H1 (cell line): ENCODE results near the gene NSFL1C. TPM values are rescaled to one million over a fixed set of nuclear protein-coding genes. Genes with fewer than 3 reads are reported as not detected.

ENCODE experiments used
- CTCF ChIA-PET: fragments of 300-600 bp; sonication (Branson Sonifier 250); formaldehyde crosslinking; loops from one replicate; lab custom pipeline; 2021; ENCODE audit not compliant: partially characterized antibody; lab: Charles Lee
- POLR2A ChIA-PET: fragments of 300-600 bp; sonication (Branson Sonifier 250); formaldehyde crosslinking; loops from one replicate; lab custom pipeline; 2021; ENCODE audit warnings: inconsistent platforms; ENCODE audit not compliant: partially characterized antibody; lab: Charles Lee
- DNase-seq, 2 experiments: peaks; one replicate each; pipeline versions ENCODE4 v3.0.0 to v3.0.0-alpha.2; 2010 to 2022; ENCODE audit warnings: low spot score in 2 of 2, low read depth in 1 of 2, mixed read lengths in 1 of 2
- FAIRE-seq: peaks from 2 replicates; lab custom pipeline; 2011; peaks lifted over from hg19 to GRCh38; lab: Jason Lieb, UNC
- H2AFZ ChIP-seq: 2 replicates; pipeline ENCODE4 v1.8.1; 2012; ENCODE audit warnings: low read length, inconsistent platforms
- H2AK5ac ChIP-seq: 2 replicates; pipeline ENCODE4 v1.6.1; 2013; ENCODE audit warnings: low read depth, low read length
- H2BK120ac ChIP-seq: replicated peaks from 2 replicates; pipeline ENCODE3; 2013; ENCODE audit warnings: low read depth, low read length, inconsistent platforms
- H2BK12ac ChIP-seq: 2 replicates; pipeline ENCODE4 v1.6.1; 2013; ENCODE audit warnings: low read depth, low read length
- H2BK15ac ChIP-seq: 2 replicates; pipeline ENCODE4 v1.6.1; 2013; ENCODE audit warnings: low read length
- H2BK20ac ChIP-seq: 2 replicates; pipeline ENCODE4 v1.6.1; 2013; ENCODE audit warnings: low read length
- H2BK5ac ChIP-seq: 2 replicates; pipeline ENCODE4 v1.6.1; 2013; ENCODE audit warnings: low read depth, low read length
- H3K14ac ChIP-seq: 2 replicates; pipeline ENCODE4 v1.6.1; 2013; ENCODE audit warnings: inconsistent platforms; ENCODE audit not compliant: insufficient read length
- H3K18ac ChIP-seq: 2 replicates; pipeline ENCODE4 v1.6.1; 2013; ENCODE audit warnings: low read length; ENCODE audit errors: extremely low read depth
- H3K23ac ChIP-seq: 2 replicates; pipeline ENCODE4 v1.6.1; 2013; ENCODE audit warnings: inconsistent platforms; ENCODE audit not compliant: insufficient read length
- H3K23me2 ChIP-seq: 2 replicates; pipeline ENCODE4 v1.6.1; 2013; ENCODE audit warnings: low read depth, low read length
- H3K27ac ChIP-seq: 2 replicates; pipeline ENCODE4 v1.6.1; 2011; ENCODE audit warnings: low read depth, low read length, inconsistent platforms
- H3K27me3 ChIP-seq, 4 experiments: replicated peaks in 1 of 4; 1 replicate in 1 of 4; 2 replicates in 3 of 4; pipeline versions ENCODE4 v1.6.1 to v1.8.1; 2011 to 2013; ENCODE audit warnings: low read length in 3 of 4, mild to moderate bottlenecking in 3 of 4, inconsistent platforms in 2 of 4, mixed read lengths in 2 of 4, moderate library complexity in 1 of 4; ENCODE audit not compliant: control insufficient read depth in 3 of 4, insufficient read depth in 3 of 4; ENCODE audit errors: extremely low read depth in 1 of 4
- H3K36me3 ChIP-seq, 4 experiments: 2 replicates each; pipeline versions ENCODE4 v1.6.1 to v1.8.1; 2011 to 2013; ENCODE audit warnings: mild to moderate bottlenecking in 4 of 4, low read length in 3 of 4, moderate library complexity in 2 of 4, control low read depth in 1 of 4, inconsistent platforms in 1 of 4; ENCODE audit not compliant: insufficient read depth in 4 of 4, control insufficient read depth in 2 of 4
- H3K4ac ChIP-seq: replicated peaks from 2 replicates; pipeline ENCODE3; 2013; ENCODE audit warnings: low read length, low read depth, mixed read lengths, inconsistent platforms; ENCODE audit not compliant: insufficient read length
- H3K4me1 ChIP-seq, 4 experiments: replicated peaks in 1 of 4; 1 replicate in 1 of 4; 2 replicates in 3 of 4; pipeline versions ENCODE4 v1.6.1 to v1.8.1; 2011 to 2013; ENCODE audit warnings: low read length in 3 of 4, inconsistent platforms in 2 of 4, mixed read lengths in 1 of 4; ENCODE audit not compliant: insufficient read depth in 4 of 4, control insufficient read depth in 3 of 4
- H3K4me2 ChIP-seq, 2 experiments: 2 replicates each; pipeline versions ENCODE4 v1.6.1 to v1.8.1; 2011 to 2013; ENCODE audit warnings: low read depth in 2 of 2, low read length in 2 of 2, control low read depth in 1 of 2, inconsistent platforms in 1 of 2, mild to moderate bottlenecking in 1 of 2; ENCODE audit not compliant: insufficient read depth in 1 of 2
- H3K4me3 ChIP-seq, 4 experiments: fragments of 200-600, 300-600 bp in 1 of 4; sonication (generic), shearing (Covaris generic), sonication (Bioruptor Twin) in 1 of 4; 2 replicates each; pipeline versions ENCODE4 v1.5.1 to v1.8.1; 2011 to 2016; ENCODE audit warnings: low read length in 4 of 4, low read depth in 3 of 4, control low read depth in 2 of 4, inconsistent platforms in 2 of 4, mild to moderate bottlenecking in 2 of 4, mixed read lengths in 1 of 4, moderate library complexity in 1 of 4; ENCODE audit not compliant: insufficient read depth in 2 of 4; ENCODE audit errors: extremely low read depth in 1 of 4
- H3K56ac ChIP-seq: replicated peaks from 2 replicates; pipeline ENCODE3; 2013; ENCODE audit warnings: low read depth, mild to moderate bottlenecking, mixed read lengths, low read length, inconsistent platforms; ENCODE audit not compliant: insufficient read length
- H3K79me1 ChIP-seq: 2 replicates; pipeline ENCODE4 v1.6.1; 2013; ENCODE audit warnings: low read depth, low read length, control low read depth
- H3K79me2 ChIP-seq, 2 experiments: 2 replicates each; pipeline versions ENCODE4 v1.6.1 to v1.8.1; 2012 to 2013; ENCODE audit warnings: low read length in 2 of 2, mild to moderate bottlenecking in 2 of 2, inconsistent platforms in 1 of 2; ENCODE audit not compliant: insufficient read depth in 2 of 2, control insufficient read depth in 1 of 2
- H3K9ac ChIP-seq, 4 experiments: replicated peaks in 1 of 4; 1 replicate in 1 of 4; 2 replicates in 3 of 4; pipeline versions ENCODE4 v1.6.1 to v1.8.1; 2011 to 2013; ENCODE audit warnings: low read depth in 3 of 4, low read length in 3 of 4, control low read depth in 2 of 4, mild to moderate bottlenecking in 2 of 4, moderate library complexity in 2 of 4, inconsistent platforms in 1 of 4; ENCODE audit errors: extremely low read depth in 1 of 4
- H3K9me3 ChIP-seq, 2 experiments: 2 replicates each; pipeline versions ENCODE4 v1.6.1 to v1.8.1; 2012 to 2013; ENCODE audit warnings: mild to moderate bottlenecking in 2 of 2, moderate library complexity in 2 of 2, control low read depth in 1 of 2, inconsistent platforms in 1 of 2, low read depth in 1 of 2, low read length in 1 of 2, mixed read lengths in 1 of 2; ENCODE audit not compliant: insufficient read depth in 2 of 2
- H4K20me1 ChIP-seq, 2 experiments: replicated peaks in 1 of 2; 2 replicates each; pipeline versions ENCODE3 to v1.8.1; 2011 to 2013; ENCODE audit warnings: inconsistent platforms in 2 of 2, low read length in 2 of 2, mild to moderate bottlenecking in 1 of 2; ENCODE audit not compliant: insufficient read depth in 2 of 2, control insufficient read depth in 1 of 2
- H4K5ac ChIP-seq: 2 replicates; pipeline ENCODE4 v1.6.1; 2013; ENCODE audit warnings: low read length, low read depth, mixed read lengths, inconsistent platforms; ENCODE audit not compliant: insufficient read length
- H4K8ac ChIP-seq: 2 replicates; pipeline ENCODE4 v1.8.0; 2013; ENCODE audit warnings: mild to moderate bottlenecking, moderate library complexity, low read length, inconsistent platforms; ENCODE audit not compliant: insufficient read depth; ENCODE audit errors: extremely low read depth
- H4K91ac ChIP-seq: replicated peaks from 2 replicates; pipeline ENCODE3; 2013; ENCODE audit warnings: low read length, mixed read lengths, inconsistent platforms; ENCODE audit not compliant: insufficient read length
- BRCA1 ChIP-seq: IDR thresholded peaks from 2 replicates; pipeline ENCODE4 v1.6.1; 2012; ENCODE audit warnings: low read depth, low read length, improper control_type of control experiment
- PHF8 ChIP-seq: fragments of 200-600 bp; sonication (generic); conservative IDR thresholded peaks from 2 replicates; pipeline ENCODE4 v1.7.1; 2012; ENCODE audit warnings: low read depth, mild to moderate bottlenecking, inconsistent platforms, low read length, moderate library complexity
- SIX5 ChIP-seq: IDR thresholded peaks from 2 replicates; pipeline ENCODE4 v1.6.1; 2011; ENCODE audit warnings: mild to moderate bottlenecking, low read depth, low read length
- WGBS, 2 experiments: shearing (Covaris generic) in 1 of 2; methylation state at CpG; one replicate each; pipeline versions ENCODE4 v1.1.6 to v1.1.7; 2013 to 2015; ENCODE audit warnings: low lambda C conversion rate in 2 of 2, mixed read lengths in 2 of 2, inconsistent platforms in 1 of 2, low coverage in 1 of 2, missing lambda C conversion rate in 1 of 2; ENCODE audit not compliant: insufficient replicate concordance in 2 of 2, insufficient coverage in 1 of 2, insufficient read length in 1 of 2; ENCODE audit errors: extremely low coverage in 1 of 2, missing lambda C conversion rate in 1 of 2; 5-methylcytosine and 5-hydroxymethylcytosine counted together
- polyA plus RNA-seq, 7 experiments: library from polyadenylated mRNA; depleted of rRNA in 3 of 7; stranded (reverse) in 5 of 7; unstranded in 2 of 7; fragments of >200 nt in 5 of 7; fragments of 200-250 nt in 2 of 7; gene quantifications; 1 replicate in 5 of 7; 2 replicates in 1 of 7; 4 replicates in 1 of 7; pipeline versions ENCODE4 v1.2.1 to v1.2.3, GENCODE V29; 2011 to 2013; ENCODE audit warnings: missing spikeins in 2 of 7, mixed read lengths in 2 of 7
- total RNA-seq: library from RNA; stranded (reverse); fragmentation: NEBNext Ultra II Directional; extraction: Animal tissue kit (Norgen Biotek cat#: 25700); gene quantifications from 2 replicates; pipeline ENCODE4 v1.2.1, GENCODE V29; 2021

Gene NSFL1C
- total and polyA plus RNA-seq, 2 of the 8 experiments (the other 6 are each of a cell fraction or from before 2014, with no cell fraction given): 21.6 to 98.0 TPM

GRCh38 chr20:1426231-1426849 is 40.3 kb downstream of the NSFL1C start:
- TF ChIP-seq PHF8 (no peak), SIX5 (no peak), BRCA1 (no peak)
- DNase-seq: no peak
- Histone ChIP-seq H3K4me1 (peaks cover 7 to 21% (median 12%) of the 10 kb centered on the region in 4 experiments; a peak in 6 of 7 replicates), H2AFZ (no peak overlapping the region), H2BK15ac (no peak overlapping the region), H3K14ac (no peak overlapping the region), H2BK5ac (peak overlapping the region; percentile 76; the same call in 1 of the 2 replicates), H3K79me1 (no peaks in the 10 kb centered on the region), H2BK12ac (no peak overlapping the region; the same call in 1 of the 2 replicates), H3K4me3 (no peak overlapping the region), H4K5ac (peak overlapping the region; percentile 53), H3K23ac (no peak overlapping the region), H4K8ac (no peak overlapping the region), H3K18ac (peak overlapping the region; percentile 80), H2BK20ac (peak overlapping the region; percentile 62; the same call in 1 of the 2 replicates), H3K27me3 (no peaks in the 10 kb centered on the region), H3K36me3 (no peaks in the 10 kb centered on the region), H3K56ac (peak overlapping the region; percentile 17), H3K79me2 (no peaks in the 10 kb centered on the region), H2BK120ac (peak overlapping the region; percentile 91), H3K23me2 (no peaks in the 10 kb centered on the region), H4K20me1 (no peaks in the 10 kb centered on the region), H3K4ac (peak overlapping the region; percentile 95), H3K4me2 (no peak overlapping the region), H4K91ac (peak overlapping the region; percentile 94), H3K9ac (no peak overlapping the region), H3K27ac (peak overlapping the region; percentile 28; the same call in 1 of the 2 replicates), H2AK5ac (peak overlapping the region; percentile 4; the same call in 1 of the 2 replicates), H3K9me3 (no peaks in the 10 kb centered on the region; a peak in 1 of 4 replicates)
- ChIA-PET CTCF (interaction anchor here (0.7 to 9.0 kb wide), 9 partner anchors 11 to 662 kb away, joined by 3 to 139 read pairs (median 4); partner anchors contain the start of gene FKBP1A), POLR2A (interaction anchor here (0.8 to 3.4 kb wide), 2 partner anchors 10 to 26 kb away, joined by 3 to 13 read pairs; no protein-coding TSS in a partner anchor)
- WGBS, 2 experiments: 60% methylated on average over 4 of the region's 4 CpGs; no CpG with 5 or more reads in 1 of the 2 experiments
- no peak for FAIRE-seq
